Effector CD8-positive, alpha-beta T cell (primary cell): Measurements from ENCODE around the gene IFIT5.
"Not testable (repeated sequence)": the region's sequence is repeated elsewhere in the genome, so short reads cannot be mapped to it uniquely, and the experiment has no call there.

Experiments
- DNase-seq: peaks from one replicate; lab custom pipeline; 2025; lab: John Stamatoyannopoulos, UW

Gene IFIT5

DNA sequence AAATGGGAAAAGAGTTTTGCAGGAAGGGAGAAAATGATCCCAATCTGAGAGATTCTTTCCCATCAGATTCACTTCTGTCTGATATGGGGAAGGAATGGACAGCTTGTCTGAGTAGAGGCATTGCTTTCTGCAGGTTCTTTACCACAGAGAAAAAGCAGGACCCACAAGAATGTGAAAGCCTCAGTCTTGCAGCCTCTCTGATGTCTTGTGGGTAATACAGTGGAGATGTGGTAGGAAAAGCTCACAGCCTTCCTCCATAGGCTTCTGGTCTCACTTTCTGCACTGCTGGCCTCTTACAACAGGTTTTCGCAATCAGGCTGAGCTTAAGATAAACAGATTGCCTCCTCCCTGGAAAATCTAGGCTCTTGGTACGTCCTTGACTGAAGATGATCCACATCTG is 21.4 kb upstream of the IFIT5 start:
- no peak for DNase-seq

DNA sequence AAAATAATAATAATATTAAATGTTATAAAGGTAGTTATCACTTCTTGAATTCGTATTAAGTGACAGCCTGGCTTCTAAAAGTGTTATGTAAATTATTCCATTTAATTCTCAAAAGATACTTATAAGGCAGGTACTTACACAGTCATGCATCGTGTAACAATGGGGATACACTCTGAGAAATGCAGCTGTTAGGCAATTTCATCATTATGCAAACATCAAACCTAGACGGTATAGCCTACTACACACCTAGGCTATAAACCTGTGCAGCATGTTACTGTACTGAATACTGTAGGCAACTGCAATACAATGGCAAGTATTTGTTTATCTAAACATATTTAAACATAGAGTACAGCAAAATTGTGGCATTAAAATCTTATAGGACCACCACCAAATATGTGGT is 20.5 kb upstream of the IFIT5 start:
- no peak for DNase-seq

DNA sequence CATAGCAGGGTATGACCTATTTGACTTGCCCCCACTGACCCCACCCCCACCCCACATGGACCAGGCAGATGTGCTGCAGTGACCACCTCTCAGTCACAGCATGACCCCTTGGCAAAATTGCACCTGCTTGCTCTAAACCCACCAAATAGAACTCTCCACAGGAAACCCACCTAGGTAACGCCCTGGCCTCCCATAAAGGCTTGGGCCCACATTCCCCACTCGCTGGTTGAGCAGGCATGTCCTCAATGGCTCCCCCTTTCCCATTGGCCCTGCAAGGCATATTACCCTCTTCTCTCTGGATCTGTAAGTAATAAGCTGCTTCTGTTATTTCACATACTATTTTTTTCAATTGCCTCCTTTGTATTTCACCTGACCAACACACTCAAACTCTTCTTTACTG is 19.2 kb upstream of the IFIT5 start:
- DNase-seq: no peak

DNA sequence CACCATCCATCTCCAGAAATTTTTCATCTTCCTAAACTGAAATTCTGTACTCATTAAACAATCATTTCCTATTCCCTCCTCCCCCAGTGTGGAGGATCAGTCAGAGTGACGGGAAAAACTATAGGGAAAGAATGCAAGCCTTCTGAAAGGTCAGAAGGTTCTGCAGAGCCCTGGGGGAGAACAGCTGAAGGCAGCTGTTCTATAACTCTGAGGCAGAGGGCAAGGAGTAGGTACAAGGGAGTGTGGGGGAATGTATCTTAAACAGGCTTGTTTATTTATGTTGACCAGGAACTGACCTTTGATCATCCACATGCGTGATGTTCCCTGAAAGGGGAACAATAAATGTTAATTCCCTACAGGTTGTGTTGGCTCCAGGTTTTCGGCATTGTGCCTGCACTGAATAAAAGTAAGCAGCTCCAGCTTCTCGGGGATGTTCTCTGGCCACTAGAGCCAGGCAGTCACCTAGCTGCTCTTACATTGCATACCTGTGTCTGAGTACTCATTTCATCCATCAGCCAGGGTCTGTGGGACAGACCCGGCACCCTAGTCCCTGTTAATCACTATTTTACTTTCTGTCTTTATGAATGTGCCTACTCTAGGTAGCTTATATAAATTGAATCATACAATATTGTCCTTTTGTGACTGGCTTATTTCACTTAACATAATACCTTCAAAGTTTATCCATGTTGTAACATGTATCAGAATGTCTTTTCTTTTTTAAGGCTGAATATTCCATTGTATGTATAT is 16.2 kb upstream of the IFIT5 start:
- DNase-seq: no peak

DNA sequence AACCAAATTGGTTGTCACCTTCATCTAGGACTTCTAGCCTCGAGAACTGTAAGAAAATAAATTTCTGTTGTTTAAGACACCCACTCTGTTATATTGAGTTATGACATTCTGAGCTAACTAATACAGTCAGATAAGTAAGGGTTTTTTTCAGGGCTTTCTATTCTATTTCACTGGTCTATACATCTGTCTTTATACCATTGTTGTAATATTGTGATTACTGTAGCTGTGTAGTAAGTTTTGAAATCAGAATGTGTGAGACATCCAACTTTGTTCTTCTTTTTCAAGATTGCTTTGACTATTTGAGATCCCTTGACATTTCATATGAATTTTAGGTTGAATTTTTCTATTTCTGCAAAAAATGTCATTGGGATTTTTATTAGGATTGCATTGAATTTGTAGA is 14.4 kb upstream of the IFIT5 start:
- DNase-seq: no peak

DNA sequence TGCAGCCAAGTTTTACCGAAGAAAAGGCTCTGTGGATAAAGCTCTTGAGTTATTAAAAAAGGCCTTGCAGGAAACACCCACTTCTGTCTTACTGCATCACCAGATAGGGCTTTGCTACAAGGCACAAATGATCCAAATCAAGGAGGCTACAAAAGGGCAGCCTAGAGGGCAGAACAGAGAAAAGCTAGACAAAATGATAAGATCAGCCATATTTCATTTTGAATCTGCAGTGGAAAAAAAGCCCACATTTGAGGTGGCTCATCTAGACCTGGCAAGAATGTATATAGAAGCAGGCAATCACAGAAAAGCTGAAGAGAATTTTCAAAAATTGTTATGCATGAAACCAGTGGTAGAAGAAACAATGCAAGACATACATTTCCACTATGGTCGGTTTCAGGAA is 11.3 kb upstream of the IFIT5 start:
- DNase-seq: no peak

DNA sequence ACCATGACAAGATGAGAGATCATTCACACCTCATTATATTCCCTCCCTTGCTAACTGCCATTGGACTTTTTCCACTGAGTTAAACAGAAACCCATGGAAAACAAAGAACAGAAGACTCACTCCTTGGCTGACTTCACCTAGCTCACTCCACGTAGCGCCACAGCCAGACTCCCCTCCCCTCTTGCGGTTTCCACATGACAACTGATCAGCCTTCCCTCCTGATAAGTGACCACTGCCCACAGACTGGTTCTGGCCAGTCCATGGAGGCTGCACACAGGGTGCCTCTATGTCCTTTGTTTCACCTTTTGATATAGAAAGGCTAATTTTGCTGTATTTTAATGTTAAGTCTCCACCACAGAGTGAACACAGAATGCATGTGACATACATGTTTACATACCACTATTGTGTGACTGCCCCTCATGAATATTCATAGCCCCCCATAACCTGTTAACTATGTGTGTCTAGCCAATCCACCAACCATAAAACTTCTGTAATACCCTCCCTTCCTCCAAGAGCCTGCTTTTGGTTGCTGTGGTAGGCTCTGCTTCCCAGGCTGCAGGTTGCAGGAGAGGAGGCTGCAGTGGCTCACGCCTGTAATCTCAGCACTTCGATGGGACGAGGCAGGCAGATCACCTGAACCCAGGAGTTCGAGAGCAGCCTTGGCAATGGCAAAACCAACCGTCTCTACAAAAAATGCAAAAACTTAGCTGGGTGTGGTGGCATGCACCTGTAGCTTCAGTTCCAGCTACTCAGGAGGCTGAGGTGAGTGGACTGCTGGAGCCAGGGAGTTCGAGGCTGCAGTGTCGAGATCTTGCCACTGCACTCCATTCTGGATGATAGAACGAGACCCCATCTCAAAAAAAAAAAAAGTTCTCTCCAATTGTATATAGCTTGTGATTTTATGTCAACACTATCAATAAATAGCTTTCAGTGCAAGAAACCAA is 10.0 kb upstream of the IFIT5 start:
- no peak for DNase-seq

DNA sequence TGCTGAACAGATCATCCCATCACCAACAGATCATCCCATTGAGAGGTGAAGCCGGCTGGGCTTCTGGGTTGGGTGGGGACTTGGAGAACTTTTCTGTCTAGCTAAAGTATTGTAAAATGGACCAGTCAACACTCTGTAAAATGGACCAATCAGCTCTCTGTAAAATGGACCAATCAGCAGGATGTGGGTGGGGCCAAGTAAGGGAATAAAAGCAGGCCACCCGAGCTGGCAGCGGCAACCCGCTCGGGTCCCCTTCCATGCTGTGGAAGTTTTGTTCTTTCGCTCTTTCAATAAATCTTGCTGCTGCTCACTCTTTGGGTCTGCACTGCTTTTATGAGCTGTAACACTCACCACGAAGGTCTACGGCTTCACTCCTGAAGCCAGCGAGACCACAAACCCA is 8.2 kb upstream of the IFIT5 start:
- DNase-seq: not testable (repeated sequence)

DNA sequence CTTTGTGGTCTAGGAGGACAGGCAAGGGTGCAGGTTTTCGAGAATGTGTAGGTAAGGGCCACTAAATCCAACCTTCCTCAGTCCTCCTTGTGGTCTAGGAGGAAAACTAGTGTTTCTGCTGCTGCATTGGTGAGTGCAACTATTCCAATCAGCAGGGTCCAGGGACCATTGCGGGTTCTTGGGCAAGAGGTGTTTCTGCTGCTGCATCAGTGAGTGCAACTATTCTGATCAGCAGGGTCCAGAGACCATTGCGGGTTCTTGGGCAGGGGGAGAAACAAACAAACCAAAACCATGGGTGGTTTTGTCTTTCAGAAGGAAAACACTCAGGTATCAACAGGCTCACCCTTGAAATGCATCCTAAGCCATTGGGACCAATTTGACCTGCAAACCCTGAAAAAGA is 6.6 kb upstream of the IFIT5 start:
- not testable (repeated sequence) for DNase-seq

DNA sequence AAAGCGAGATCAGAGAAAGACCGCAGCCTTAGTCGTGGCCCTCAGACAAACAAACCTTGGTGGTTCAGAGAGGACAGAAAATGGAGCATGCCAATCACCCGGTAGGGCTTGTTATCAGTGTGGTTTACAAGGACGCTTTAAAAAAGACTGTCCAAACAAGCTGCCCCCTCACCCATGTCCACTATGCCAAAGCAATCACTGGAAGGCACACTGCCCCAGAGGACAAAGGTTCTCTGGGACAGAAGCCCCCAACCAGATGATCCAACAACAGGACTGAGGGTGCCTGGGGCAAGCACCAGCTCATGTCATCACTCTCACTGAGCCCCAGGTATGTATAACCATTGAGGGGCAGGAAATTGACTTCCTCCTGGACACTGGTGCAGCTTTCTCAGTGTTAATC is 5.1 kb upstream of the IFIT5 start:
- DNase-seq: not testable (repeated sequence)

DNA sequence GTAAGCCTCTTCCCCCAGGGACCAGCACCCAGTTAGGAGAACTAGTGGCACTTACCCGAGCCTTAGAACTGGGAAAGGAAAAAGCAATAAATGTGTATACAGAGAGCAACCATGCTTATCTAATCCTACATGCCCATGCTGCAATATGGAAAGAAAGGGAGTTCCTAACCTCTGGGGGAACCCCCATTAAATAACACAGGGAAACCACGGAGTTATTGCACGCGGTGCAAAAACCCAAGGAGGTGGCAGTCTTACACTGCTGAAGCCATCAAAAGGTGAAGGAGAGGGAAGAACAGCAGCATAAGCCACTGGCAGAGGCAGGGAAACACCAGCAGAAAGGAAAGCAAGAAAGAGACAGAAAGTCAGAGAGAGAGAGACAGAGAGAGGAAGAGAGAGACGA is 3.8 kb upstream of the IFIT5 start:
- not testable (repeated sequence) for DNase-seq

DNA sequence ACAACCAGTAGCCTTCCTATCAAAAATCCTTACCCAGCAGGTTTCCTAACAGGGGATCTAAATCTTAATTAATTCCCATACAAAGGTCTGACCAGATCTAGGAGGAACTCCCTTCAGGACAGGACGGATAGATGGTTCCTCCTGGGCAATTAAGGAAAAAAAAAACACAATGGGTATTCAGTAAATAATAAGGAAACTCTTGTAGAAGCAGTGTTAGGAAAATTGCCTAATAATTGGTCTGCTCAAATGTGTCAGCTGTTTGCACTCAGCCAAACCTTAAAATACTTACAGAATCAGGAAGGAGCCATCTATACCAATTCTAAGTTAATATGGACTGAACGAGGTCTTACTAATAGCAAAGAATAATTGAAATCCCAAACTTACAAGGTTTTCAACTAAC is 3.2 kb upstream of the IFIT5 start:
- DNase-seq: not testable (repeated sequence)

DNA sequence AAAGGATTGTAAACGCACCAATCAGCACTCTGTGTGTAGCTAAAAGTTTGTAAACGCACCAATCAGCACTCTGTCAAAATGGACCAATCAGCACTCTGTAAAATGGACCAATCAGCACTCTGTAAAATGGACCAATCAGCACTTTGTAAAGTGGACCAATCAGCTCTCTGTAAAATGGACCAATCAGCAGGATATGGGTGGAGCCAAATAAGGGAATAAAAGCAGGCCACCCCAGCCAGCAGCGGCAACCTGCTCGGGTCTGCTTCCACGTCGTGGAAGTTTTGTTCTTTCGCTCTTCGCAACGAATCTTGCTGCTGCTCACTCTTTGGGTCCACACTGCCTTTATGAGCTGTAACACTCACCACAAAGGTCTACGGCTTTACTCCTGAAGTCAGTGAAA is 2.1 kb upstream of the IFIT5 start:
- DNase-seq: peak; percentile 4

DNA sequence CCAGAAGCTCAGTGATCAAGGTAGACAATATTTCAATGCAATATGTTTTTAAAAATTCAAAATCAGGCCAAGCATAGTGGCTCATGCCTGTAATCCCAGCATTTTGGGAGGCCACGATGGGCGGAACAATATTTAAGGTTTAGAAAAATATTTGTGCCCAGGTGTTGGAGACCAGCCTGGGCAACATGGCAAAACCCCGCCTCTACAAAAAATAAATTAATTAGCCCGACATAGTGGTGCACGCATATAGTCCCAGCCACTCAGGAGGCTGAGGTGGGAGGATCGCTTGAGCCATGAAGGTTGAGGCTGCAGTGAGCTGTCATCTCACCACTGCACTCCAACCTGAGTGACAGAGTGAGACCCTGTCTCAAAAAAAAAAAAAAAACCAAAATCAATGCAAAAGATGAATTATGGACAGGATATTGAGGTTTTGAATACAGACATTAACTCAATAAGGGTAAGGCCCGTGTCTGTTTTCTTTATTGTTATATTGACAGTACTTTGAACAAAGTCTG is 913 bp upstream of the IFIT5 start:
- DNase-seq: no peak

DNA sequence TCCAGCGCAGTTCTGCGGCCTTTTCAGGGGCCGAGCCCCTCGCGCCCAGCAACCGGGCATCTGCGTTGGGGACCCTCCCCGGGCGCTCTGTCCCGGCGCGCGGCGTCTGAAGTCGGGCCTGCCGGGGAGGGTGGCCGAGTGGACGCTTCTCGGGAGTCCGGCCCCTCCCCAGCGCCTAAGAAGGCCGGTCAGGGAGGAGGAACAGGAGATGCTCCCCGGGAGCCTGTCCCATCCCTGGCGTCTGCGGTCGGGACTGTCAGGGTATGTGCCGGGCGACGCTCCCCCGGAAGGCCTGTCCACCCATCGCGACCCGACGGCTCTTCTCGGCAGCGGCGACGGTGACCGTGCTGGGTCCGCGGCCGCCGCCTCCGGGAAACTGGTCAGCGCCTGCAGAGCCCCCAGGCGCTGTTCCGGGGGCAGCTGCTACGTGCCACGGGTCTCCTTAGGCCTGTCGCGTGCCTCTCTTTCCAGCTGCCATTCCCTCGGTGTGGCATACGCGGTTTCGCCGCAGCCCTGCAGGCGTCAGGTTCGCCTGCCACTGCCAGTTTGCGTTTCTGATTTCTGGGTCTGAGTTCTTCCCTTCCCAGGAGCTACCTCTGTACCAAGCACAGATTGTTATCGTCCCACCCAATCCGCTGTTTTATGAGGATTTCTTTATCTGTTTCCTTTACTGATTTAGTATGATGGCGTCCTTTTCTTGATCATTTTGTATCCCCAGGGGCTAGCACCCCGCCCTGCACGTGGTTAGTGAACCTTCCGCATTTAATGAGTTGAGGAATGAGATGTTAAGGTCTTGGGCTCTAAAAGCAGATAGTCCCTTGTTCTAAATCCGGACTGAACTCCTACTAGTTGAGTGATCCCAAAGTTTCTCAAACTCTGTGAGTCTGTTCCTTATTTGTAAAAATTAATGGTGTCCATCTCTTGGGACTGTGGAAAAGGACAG is 782 bp downstream of the IFIT5 start:
- peak; percentile 8 for DNase-seq

DNA sequence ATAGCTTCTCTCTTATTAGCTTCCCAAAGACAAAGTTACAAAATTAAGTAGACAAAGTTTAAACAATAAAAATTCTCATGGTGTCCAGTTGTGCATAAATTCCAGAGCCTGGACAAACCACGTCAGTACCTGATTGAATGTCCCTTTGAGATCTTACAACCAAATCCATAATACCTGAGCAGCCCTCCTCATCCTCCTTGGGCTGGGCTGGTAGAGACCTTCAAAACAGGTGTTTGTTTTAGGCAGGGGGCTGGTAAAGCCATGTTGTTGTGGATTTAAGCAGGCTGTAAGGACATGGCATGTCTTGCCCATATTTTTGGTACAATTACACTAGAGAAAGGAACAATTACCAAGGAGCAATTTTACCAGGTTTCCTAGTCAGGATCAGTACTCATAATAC is 2.1 kb downstream of the IFIT5 start:
- no peak for DNase-seq

DNA sequence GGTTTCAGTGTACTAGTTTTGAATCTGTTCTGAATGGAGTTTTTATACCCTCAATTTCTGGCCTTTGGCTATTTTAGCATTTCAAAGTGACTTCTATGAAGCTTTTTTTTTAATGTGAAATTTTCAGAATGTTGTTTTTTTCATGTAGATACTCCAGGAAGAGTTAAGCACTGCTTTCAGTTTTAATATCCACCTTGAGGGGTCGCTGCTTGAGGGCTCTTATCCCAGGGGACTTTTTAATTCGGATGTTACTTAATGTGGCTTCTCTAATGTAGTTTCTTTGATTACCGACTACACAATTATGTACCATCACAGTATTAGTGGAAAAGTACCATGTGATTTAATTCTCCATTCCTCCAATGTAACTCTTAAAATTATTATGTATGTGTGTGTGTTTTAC is 5.2 kb downstream of the IFIT5 start:
- peak; percentile 1 for DNase-seq

DNA sequence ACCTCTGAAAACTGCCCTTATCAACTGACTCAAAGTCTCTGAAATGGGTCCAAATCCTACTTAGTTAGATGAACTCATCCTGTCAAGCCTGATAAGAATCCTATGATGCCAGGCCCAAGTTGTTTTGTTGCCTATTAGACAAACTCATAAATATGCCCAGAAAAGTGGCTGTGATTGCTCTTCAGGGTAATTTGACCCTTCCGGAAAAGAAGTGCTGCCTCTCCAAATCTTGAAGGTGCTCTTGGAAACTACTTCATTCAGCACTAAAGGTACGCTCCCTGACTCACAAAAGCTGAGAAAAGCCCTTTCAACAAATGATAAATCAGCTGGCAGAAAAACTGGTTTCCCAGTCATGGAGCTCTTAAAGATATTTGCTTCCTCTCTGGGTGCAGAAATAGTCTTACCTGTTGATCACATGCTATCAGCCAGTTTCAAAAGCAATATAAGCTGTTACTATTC is 6.7 kb downstream of the IFIT5 start:
- DNase-seq: no peak

DNA sequence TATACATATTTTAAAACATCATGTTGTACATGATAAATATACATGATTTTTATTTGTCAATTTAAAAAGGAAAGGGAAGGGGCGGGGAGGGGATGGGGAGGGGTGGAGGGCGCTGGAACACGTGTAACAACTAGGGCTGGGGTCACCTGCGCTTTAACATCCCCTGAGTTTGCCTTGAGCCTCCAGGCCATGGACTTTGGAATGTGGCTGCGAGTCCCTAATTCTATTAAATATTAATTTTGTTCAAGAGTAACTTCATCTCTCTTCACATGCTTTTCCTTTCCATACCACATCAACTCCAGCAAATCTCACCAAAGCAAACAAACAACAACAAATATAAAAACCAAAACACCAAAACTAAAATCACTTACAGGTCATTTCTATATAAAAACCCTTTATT is 10.6 kb downstream of the IFIT5 start:
- no peak for DNase-seq

DNA sequence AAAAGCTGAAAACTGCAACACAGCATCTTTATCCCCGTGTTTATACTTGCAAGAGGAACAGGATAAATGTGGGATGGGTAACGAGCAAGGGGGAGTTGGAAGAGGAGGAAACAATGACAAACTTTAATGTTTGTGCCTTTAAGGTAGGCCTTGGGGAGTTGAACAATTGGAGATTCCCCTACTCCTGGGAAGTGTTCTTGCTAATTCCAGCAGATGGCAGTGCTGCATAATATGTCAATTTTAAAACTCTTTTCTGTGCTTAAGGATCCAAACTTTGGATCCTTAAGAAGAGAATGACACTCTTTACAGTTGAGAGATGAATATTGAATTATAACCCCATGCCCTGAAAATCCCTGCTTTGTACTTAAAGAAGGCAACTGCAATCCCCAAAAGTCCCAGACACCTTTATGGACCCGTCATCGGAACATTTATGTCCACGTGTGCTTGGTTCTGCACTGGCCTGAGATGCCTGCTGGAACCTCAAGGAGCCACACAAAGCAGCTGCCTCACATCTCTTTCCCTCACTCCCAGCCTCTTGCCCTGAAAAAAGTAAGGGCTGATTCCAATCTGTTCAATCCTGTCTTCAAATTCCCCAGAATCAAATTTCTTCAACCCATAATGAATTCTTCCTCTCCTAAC is 12.0 kb downstream of the IFIT5 start:
- DNase-seq: no peak

DNA sequence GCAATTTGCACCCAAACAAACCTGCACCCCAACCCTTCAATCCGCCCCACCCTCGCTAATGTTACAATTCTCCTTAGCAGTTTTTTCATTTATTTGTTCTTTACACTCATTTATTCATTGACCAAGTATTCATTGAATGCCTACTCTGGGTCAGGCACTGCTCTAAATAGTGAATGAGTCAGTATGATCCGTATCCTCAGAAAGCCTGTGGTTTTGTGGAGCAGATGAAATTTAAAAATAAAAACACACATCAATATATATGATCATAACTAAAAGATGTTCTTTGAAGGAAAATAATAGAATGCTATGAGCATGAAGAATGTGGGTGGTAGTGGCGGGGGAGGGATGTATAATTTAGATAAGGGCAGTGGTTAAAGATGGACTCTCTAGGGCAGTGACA is 13.3 kb downstream of the IFIT5 start:
- no peak for DNase-seq
